K562 (cell line): ENCODE data around the gene VSIG10L. TPM values are rescaled to one million over a fixed set of nuclear protein-coding genes. Genes with fewer than 3 reads are reported as not detected.
A peak's percentile ranks its signal among the peaks of the same experiment; 100 is the strongest.

ENCODE experiments used
- FOS ChIP-seq: IDR thresholded peaks from 3 replicates; pipeline ENCODE4 v1.6.1; 2011; ENCODE audit not compliant: insufficient read length; ENCODE audit errors: extremely low read depth
- JUND ChIP-seq, 2 experiments: IDR thresholded peaks; 2 replicates in 1 of 2; 3 replicates in 1 of 2; pipeline ENCODE4 v1.6.1; 2011; ENCODE audit warnings: borderline replicate concordance in 2 of 2, low read depth in 2 of 2, low read length in 2 of 2, improper control_type of control experiment in 1 of 2, missing biosample characterization in 1 of 2, missing genetic modification characterization in 1 of 2, missing genetic modification reagents in 1 of 2
- LCOR ChIP-seq: sonication (generic); formaldehyde crosslinking; IDR thresholded peaks from 2 replicates; pipeline ENCODE4 v1.8.0; 2022; ENCODE audit warnings: mild to moderate bottlenecking, missing genetic modification reagents
- RAD21 ChIP-seq, 2 experiments: fragments of 250-450 bp in 1 of 2; fragments of 450-650 bp in 1 of 2; sonication (Bioruptor Pico) in 1 of 2; formaldehyde crosslinking in 1 of 2; IDR thresholded peaks in 1 of 2; conservative IDR thresholded peaks in 1 of 2; 2 replicates each; pipeline versions ENCODE4 v1.4.0 to v1.8.0; 2020 to 2022; ENCODE audit warnings: mild to moderate bottlenecking in 2 of 2, moderate library complexity in 1 of 2
- SRF ChIP-seq, 2 experiments: fragments of 250-450, 450-650 bp in 1 of 2; sonication (Bioruptor Pico) in 1 of 2; sonication (generic) in 1 of 2; formaldehyde crosslinking; IDR thresholded peaks; 2 replicates each; pipeline versions ENCODE4 v1.5.0 to v1.5.1; 2020 to 2022; ENCODE audit warnings: mild to moderate bottlenecking in 1 of 2, missing genetic modification reagents in 1 of 2
- ZNF134 ChIP-seq: fragments of 250-450 bp; sonication (Bioruptor Pico); conservative IDR thresholded peaks from 2 replicates; pipeline ENCODE4 v1.4.0; 2020
- ZNF24 ChIP-seq: fragments of 450-650 bp; IDR thresholded peaks from 2 replicates; pipeline ENCODE4 v1.6.1; 2016
- polyA plus RNA-seq, 8 experiments: library from polyadenylated mRNA; depleted of rRNA in 4 of 8; stranded (reverse) in 5 of 8; unstranded in 3 of 8; fragments of >200 nt; fragmentation: Nextera tagmentation in 2 of 8; fragmentation: Illumina TruSeq in 1 of 8; extraction: Ambion mirVana in 2 of 8; extraction: Trizol in 1 of 8; gene quantifications; 2 replicates each; pipeline versions ENCODE4 v1.2.1 to v1.2.3, GENCODE V29; 2011 to 2014; ENCODE audit warnings: inconsistent platforms in 1 of 8, missing spikeins in 1 of 8
- total RNA-seq, 7 experiments: library from RNA; depleted of rRNA in 6 of 7; stranded (reverse); fragments of >200 nt in 6 of 7; fragmentation: Illumina TruSeq in 2 of 7; extraction: Trizol in 2 of 7; gene quantifications; 2 replicates each; pipeline versions ENCODE4 v1.2.1 to v1.2.3, GENCODE V29; 2011 to 2021; ENCODE audit warnings: low replicate concordance in 1 of 7
- TF ChIP-seq, protein P1 (sequence below): conservative IDR thresholded peaks from 2 replicates; pipeline ENCODE4 v1.6.1; 2011; ENCODE audit warnings: low read depth, mild to moderate bottlenecking, low read length; ENCODE audit not compliant: control insufficient read depth
- TF ChIP-seq, protein P2 (sequence below): sonication (generic); formaldehyde crosslinking; IDR thresholded peaks from 2 replicates; pipeline ENCODE4 v1.8.0; 2022; ENCODE audit warnings: mild to moderate bottlenecking, missing genetic modification reagents
- TF ChIP-seq, protein P3 (sequence below): fragments of 250-450 bp; sonication (Bioruptor Pico); IDR thresholded peaks from 2 replicates; pipeline ENCODE4 v1.4.0; 2020; ENCODE audit warnings: mild to moderate bottlenecking, moderate library complexity
- TF ChIP-seq, protein P4 (sequence below), 2 experiments: fragments of 450-650 bp in 1 of 2; IDR thresholded peaks; 2 replicates each; pipeline ENCODE4 v1.6.1; 2011 to 2017; ENCODE audit warnings: low read depth in 2 of 2, antibody characterized with exemption in 1 of 2, borderline replicate concordance in 1 of 2, low read length in 1 of 2, mild to moderate bottlenecking in 1 of 2, mixed read lengths in 1 of 2; ENCODE audit not compliant: control insufficient read depth in 1 of 2
- TF ChIP-seq, protein P5 (sequence below): fragments of 450-650 bp; formaldehyde crosslinking; conservative IDR thresholded peaks from 2 replicates; pipeline ENCODE4 v1.4.0; 2022; ENCODE audit warnings: mild to moderate bottlenecking, missing genetic modification characterization

The VSIG10L gene
- total and polyA plus RNA-seq, 9 of the 15 experiments (the other 6 are each of a cell fraction or from before 2014, with no cell fraction given): 1.1 to 7.6 (median 2.2) TPM

DNA sequence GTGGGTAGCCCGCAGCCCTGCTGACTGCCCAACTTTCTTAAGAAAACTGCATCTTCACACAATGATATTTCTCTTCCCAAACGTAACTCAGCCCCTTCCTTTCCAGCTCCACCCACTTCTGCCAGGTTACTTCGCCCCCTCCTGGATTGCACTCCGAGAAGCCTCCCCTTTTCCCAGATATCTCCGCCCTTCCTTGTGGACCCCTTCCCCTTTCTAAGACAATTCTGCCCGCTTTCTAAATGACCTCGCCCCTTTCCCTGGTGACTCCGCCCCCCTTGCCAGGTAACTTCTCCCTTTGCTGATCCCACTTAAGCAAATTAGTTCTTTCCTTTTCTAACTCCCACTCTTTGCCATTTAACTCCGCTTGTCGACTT is 2.6 kb downstream of the VSIG10L start (continued):
- TF ChIP-seq, protein P1, sequence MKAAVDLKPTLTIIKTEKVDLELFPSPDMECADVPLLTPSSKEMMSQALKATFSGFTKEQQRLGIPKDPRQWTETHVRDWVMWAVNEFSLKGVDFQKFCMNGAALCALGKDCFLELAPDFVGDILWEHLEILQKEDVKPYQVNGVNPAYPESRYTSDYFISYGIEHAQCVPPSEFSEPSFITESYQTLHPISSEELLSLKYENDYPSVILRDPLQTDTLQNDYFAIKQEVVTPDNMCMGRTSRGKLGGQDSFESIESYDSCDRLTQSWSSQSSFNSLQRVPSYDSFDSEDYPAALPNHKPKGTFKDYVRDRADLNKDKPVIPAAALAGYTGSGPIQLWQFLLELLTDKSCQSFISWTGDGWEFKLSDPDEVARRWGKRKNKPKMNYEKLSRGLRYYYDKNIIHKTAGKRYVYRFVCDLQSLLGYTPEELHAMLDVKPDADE: no peak
- TF ChIP-seq RAD21 (CRISPR knock-in tag; conservative IDR thresholded peaks at IDR 0.05 in 1 of 2, IDR thresholded peaks at IDR 0.05 in 1 of 2) (no peak; a peak in 1 of 4 replicates), LCOR (CRISPR knock-in tag) (0 out of 2 replicates have a peak, but pooled peaks have one; percentile 1), FOS (no peak), ZNF134 (no peak), SRF (CRISPR knock-in tag; IDR thresholded peaks at IDR 0.05) (0 out of 4 replicates have a peak, but pooled peaks of 1 of the 2 experiments have one; percentile 53), ZNF24 (no peak), JUND (IDR thresholded peaks at IDR 0.05; ENCODE audit: borderline replicate concordance, low read depth, low read length) (no peak), JUND (tag; IDR thresholded peaks at IDR 0.05; ENCODE audit: borderline replicate concordance, low read depth, low read length) (no peak)
- TF ChIP-seq, protein P2, sequence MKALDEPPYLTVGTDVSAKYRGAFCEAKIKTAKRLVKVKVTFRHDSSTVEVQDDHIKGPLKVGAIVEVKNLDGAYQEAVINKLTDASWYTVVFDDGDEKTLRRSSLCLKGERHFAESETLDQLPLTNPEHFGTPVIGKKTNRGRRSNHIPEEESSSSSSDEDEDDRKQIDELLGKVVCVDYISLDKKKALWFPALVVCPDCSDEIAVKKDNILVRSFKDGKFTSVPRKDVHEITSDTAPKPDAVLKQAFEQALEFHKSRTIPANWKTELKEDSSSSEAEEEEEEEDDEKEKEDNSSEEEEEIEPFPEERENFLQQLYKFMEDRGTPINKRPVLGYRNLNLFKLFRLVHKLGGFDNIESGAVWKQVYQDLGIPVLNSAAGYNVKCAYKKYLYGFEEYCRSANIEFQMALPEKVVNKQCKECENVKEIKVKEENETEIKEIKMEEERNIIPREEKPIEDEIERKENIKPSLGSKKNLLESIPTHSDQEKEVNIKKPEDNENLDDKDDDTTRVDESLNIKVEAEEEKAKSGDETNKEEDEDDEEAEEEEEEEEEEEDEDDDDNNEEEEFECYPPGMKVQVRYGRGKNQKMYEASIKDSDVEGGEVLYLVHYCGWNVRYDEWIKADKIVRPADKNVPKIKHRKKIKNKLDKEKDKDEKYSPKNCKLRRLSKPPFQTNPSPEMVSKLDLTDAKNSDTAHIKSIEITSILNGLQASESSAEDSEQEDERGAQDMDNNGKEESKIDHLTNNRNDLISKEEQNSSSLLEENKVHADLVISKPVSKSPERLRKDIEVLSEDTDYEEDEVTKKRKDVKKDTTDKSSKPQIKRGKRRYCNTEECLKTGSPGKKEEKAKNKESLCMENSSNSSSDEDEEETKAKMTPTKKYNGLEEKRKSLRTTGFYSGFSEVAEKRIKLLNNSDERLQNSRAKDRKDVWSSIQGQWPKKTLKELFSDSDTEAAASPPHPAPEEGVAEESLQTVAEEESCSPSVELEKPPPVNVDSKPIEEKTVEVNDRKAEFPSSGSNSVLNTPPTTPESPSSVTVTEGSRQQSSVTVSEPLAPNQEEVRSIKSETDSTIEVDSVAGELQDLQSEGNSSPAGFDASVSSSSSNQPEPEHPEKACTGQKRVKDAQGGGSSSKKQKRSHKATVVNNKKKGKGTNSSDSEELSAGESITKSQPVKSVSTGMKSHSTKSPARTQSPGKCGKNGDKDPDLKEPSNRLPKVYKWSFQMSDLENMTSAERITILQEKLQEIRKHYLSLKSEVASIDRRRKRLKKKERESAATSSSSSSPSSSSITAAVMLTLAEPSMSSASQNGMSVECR: no peak
- TF ChIP-seq, protein P3, sequence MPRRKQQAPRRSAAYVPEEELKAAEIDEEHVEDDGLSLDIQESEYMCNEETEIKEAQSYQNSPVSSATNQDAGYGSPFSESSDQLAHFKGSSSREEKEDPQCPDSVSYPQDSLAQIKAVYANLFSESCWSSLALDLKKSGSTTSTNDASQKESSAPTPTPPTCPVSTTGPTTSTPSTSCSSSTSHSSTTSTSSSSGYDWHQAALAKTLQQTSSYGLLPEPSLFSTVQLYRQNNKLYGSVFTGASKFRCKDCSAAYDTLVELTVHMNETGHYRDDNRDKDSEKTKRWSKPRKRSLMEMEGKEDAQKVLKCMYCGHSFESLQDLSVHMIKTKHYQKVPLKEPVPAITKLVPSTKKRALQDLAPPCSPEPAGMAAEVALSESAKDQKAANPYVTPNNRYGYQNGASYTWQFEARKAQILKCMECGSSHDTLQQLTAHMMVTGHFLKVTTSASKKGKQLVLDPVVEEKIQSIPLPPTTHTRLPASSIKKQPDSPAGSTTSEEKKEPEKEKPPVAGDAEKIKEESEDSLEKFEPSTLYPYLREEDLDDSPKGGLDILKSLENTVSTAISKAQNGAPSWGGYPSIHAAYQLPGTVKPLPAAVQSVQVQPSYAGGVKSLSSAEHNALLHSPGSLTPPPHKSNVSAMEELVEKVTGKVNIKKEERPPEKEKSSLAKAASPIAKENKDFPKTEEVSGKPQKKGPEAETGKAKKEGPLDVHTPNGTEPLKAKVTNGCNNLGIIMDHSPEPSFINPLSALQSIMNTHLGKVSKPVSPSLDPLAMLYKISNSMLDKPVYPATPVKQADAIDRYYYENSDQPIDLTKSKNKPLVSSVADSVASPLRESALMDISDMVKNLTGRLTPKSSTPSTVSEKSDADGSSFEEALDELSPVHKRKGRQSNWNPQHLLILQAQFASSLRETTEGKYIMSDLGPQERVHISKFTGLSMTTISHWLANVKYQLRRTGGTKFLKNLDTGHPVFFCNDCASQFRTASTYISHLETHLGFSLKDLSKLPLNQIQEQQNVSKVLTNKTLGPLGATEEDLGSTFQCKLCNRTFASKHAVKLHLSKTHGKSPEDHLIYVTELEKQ (CRISPR knock-in tag): no peak
- TF ChIP-seq, protein P4, sequence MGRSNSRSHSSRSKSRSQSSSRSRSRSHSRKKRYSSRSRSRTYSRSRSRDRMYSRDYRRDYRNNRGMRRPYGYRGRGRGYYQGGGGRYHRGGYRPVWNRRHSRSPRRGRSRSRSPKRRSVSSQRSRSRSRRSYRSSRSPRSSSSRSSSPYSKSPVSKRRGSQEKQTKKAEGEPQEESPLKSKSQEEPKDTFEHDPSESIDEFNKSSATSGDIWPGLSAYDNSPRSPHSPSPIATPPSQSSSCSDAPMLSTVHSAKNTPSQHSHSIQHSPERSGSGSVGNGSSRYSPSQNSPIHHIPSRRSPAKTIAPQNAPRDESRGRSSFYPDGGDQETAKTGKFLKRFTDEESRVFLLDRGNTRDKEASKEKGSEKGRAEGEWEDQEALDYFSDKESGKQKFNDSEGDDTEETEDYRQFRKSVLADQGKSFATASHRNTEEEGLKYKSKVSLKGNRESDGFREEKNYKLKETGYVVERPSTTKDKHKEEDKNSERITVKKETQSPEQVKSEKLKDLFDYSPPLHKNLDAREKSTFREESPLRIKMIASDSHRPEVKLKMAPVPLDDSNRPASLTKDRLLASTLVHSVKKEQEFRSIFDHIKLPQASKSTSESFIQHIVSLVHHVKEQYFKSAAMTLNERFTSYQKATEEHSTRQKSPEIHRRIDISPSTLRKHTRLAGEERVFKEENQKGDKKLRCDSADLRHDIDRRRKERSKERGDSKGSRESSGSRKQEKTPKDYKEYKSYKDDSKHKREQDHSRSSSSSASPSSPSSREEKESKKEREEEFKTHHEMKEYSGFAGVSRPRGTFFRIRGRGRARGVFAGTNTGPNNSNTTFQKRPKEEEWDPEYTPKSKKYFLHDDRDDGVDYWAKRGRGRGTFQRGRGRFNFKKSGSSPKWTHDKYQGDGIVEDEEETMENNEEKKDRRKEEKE (IDR thresholded peaks at IDR 0.05; ENCODE audit: borderline replicate concordance in 1 of 2, control insufficient read depth in 1 of 2, low read depth in 2 of 2, low read length in 1 of 2): no peak
- TF ChIP-seq, protein P5, sequence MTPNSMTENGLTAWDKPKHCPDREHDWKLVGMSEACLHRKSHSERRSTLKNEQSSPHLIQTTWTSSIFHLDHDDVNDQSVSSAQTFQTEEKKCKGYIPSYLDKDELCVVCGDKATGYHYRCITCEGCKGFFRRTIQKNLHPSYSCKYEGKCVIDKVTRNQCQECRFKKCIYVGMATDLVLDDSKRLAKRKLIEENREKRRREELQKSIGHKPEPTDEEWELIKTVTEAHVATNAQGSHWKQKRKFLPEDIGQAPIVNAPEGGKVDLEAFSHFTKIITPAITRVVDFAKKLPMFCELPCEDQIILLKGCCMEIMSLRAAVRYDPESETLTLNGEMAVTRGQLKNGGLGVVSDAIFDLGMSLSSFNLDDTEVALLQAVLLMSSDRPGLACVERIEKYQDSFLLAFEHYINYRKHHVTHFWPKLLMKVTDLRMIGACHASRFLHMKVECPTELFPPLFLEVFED: peak; percentile 91
